Endothelial cell of hepatic sinusoid (primary cell): ENCODE data around the gene ANO6.

Experiments used
- in situ Hi-C: cut with HindIII; loops from 2 replicates; pipeline ENCODE4 v1.10.0; 2017; ENCODE audit warnings: low sequenced_read_pairs

Gene ANO6

DNA sequence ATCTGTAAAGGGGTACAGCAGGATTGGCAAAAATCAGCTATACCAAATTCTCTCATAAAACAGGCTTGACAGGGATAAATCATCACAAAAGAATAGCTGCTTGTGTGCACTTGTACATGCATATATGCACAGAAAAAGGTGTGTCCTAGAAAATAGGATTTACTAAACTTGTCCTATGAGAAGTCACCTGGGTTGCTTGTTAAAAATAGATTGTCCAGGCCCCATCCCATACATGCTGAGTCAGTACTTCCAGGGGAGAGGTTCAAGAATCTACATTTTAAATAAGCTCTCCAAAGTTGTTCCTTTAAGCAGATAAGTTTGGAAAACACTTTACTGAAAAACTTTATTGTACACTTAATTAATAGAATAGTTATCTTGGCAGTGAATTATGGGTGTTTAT is 123.1 kb downstream of the ANO6 start:
- in situ Hi-C loops: loop anchor here (5.0 kb wide), 1 partner anchor 87 kb away; no protein-coding TSS in a partner anchor

DNA sequence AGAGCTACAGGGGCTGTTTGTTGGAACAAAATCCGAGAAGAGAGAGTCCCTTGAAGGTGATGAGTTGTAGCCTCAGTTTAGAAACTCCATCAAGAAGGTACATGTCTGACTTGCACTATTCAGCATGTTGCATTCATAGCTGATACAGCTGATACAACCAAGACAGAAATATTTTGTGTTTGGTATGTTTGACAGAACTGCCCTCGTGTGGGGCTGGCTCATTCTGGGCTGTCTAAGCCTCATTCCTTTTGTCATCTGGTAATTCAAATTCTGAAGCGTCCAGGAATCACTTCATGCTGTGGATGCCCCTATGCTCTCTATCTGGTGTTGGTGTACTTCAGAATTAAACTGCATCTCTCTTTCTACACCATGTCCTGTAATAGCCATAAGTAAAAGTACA is 126.3 kb downstream of the ANO6 start:
- in situ Hi-C loops: no loop called here

DNA sequence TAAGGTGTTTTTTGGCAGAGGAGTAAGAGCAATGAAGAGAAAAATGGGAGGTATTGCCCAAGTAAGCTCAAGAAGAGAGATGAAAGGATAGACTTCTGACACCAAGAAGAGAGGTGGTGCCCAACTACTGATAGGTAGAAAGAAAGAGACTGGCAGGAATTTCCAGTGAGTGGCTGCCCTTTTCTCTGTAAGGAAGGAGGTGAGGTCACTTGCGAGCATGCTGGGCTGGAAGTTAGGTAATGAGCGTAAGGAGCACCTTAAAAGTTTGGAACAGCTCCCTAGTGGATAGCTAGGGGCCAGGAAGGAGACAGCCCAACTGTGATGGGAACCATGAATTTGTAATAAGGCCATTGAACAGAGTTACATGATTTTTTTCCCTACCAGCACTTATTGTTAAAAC is 127.0 kb downstream of the ANO6 start:
- in situ Hi-C loops: no loop called here

DNA sequence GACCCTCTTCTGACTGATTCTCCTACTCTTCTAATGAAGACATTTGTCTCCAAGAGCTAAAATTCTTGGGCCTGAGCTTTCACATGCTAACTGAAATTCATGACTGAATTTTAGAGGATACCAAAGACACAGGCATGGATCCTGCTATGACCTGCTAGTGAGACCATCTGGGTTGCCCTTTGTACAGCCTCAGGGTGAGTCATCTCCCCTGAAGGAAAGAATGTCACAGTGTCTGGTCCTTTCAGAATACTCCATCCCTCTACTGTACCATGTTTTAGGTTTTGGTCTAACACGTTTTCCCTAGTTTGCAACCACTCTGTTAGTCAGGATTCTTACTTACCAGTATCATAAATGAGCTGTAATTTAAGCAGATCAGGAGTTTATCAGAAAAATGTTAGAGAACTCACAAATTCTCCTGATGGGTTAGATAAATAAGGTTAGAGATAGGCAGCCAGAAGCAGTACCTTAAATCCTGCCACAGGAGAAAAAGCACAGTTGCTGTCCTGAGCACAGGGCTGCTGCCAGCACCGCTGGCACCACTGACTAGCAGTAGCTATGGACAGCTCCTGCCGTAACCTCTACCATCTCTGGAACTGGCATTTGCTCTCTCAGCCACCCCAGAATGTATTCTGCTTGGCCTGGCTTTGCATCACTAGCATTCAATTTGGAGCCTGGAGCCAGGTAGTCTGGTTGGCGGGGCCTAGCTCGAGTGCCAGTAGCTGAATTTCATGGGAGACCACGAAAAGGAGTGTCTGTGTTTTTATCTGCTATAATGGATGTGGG is 127.6 kb downstream of the ANO6 start:
- in situ Hi-C loops: no loop called here

DNA sequence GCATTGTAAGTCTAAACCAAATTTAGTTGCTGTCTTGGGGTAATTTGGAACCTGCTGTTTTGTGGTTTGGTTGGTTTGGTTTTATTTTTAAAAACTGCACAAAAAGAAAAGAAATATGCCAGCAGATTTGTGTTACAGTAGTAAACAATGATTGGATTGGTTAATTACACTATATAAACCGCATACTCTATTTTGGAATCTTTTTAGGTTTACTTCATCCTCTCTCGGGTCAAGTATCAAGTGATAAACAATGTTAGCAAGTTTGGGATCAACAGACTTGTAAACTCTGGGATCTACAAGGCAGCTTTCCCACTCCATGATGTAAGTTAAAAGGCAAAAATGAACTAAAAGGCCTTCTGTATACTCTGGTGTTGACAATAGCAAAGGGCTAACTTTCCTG is 132.4 kb downstream of the ANO6 start:
- in situ Hi-C loops: no loop called here

DNA sequence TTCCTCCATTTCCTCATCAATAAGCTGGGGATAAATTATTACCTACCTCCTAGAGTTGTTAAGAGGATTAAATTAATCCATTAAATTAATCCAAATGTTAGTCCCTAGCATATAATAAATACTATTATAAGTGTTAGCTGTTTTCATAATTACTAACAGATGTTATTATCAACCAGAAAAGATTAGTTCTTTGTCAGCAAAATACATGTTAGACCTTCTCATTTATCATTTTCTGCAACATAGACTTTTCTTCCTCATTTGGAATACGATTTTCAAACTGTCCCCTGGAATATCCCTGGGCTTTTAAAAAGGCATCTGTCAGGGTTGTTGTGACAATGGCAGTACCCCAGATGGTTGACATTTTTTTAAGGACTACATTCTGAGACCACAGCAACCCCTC is 133.1 kb downstream of the ANO6 start:
- in situ Hi-C loops: no loop called here

DNA sequence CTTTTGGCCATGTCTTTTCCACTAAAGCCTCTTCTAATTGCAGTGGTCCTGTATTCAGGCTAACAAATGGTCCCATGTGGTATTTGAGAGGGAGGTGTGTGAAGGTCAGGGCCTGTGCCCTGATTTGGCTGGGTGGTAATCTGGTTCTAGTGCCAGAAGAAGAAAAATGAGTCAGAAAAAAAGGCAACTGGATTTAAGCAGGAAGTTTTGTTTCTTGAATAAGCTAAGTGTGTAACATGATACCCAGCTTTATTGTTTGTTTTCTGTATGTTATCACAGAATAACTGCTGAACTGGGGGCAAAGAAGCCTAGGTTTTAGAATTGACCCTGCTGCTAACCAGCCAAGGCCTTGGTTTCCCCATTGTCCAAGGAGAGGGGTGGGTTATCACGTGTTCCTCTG is 134.0 kb downstream of the ANO6 start:
- in situ Hi-C loops: no loop called here

DNA sequence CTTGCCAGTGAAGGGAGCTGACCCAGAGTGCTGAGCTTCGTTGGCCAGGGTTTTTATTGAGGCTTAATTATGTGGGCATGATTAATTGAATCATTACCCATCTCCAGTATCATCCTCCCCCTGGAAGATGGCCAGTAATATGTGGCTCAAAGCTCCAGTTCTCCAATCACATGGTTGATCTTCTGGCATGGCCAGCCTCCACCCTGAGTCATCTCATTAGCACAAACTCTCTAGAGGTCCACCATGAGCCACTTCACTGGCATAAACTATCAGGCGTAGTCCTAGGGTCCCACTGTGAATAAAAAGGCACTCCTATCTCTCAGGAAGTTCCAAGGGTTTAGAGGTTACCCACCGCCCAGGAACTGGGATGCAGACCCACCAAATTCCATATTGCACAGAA is 135.0 kb downstream of the ANO6 start:
- in situ Hi-C loops: no loop called here

DNA sequence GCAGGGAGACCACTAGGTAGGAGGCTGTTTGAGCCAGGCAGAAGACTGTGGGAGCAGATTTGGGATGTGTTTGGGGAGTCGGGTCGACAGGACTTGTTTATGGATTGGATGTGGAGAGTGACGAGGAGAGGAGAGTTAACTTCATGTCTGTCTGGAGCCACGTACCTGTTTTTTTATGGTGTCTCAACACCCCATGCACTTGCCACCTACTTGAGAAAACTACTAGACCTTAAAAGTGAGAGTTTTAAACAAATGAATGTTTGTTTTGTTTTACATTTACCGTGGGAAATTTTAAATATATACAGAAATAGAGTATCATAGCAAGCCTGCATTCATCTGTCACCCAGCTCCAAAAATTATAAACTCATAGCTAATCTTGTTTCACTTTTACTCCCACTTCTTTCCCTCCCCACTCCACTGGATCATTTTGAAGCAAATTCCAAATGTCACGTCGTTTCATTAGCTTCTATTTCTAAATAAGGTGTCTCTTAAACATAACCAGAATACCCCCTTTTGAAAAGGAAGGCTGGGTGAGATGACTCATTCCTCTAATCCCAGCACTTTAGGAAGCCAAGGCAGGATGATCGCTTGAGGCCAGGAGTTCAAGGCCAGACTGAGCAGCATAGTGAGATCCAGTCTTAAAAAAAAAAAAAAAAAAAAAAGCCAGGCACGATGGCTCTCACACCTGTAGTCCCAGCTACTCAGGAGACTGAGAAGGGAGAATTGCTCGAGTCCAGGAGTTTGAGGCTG is 136.2 kb downstream of the ANO6 start:
- in situ Hi-C loops: no loop called here

DNA sequence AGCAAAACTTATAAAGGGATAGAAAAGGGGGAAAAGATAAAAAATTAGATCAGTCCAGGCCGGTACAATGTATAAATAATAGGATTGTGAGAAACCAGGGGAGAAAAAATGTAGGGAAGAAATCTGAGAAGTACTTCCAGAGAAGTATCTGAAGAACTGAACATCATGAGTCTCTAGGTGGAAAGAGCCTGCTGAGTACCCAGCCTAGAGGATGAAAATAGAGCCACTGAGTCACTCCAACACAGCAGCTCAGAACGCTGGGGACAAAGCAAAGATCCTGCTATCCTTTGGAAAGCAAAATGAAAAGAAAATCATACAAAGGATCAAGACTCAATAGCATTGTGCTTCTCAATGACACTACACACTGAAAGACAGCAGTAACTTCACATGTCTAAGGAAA is 138.0 kb downstream of the ANO6 start:
- in situ Hi-C loops: no loop called here

DNA sequence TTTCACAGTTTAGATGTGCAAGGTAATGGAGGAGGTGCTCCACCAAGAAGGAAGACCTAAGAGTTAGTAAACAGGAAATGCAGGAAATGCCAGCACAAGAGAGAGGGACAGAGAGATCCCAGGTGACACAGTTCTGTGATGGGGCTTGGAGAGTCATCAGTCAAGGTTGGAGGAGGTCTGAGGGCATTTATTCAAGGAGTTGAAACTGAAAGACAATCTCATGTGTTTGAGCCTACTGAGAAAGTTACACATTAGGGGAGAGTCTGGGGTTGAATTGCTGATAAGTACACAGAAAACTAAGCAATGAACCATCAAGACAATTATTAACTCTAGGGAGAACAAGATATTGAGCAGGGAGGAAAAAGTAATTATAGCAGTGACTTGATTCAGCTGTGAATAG is 138.5 kb downstream of the ANO6 start:
- in situ Hi-C loops: no loop called here

DNA sequence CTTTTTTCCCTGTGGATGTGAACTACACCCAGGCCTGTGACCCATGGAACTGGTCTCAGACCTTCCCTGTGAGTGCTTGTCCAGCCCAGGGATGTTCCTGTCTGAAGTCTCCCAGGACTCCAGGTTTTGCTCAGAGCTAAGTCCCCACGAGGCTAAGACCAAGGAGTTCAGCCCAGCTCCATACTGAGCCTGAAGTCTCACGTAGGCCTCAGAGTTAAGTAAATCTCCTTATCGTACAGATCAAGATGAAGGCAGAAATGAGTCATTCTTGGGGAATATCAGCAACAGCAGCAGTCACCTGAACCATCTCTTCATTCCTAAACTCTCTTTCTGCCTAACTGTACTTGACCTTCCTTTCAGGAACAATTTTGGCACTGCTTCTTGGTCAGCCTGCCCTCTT is 139.8 kb downstream of the ANO6 start:
- in situ Hi-C loops: no loop called here

DNA sequence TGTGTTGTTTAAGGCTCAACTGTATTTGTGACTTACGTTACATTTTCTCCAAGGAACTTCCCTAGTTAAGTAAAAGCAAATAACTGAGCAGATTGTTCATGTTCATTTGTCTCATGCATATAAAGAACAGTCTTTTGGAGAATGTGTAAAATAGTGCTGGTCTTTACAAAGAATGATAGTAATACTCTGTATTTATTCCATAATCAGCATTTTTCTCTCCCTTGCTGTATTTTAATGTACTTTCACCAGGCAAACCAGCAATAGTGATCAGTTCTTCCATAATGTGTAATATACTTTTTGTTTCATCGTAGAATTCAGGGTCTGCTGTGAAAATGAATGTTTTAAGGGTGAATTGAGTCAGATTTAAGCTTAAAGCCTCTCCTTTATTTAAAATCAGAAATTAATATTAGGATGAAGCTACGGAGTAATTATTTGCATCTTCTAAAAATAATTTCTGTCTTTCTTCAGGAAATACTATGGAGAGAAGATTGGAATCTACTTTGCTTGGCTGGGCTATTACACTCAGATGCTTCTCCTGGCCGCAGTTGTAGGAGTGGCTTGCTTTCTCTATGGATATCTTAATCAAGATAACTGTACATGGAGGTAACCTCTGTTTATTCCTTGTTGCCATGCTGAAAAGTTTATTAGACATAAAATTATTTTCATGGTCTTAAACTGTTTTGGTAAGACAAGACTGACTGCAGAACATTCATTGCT is 141.1 kb downstream of the ANO6 start:
- in situ Hi-C loops: no loop called here

DNA sequence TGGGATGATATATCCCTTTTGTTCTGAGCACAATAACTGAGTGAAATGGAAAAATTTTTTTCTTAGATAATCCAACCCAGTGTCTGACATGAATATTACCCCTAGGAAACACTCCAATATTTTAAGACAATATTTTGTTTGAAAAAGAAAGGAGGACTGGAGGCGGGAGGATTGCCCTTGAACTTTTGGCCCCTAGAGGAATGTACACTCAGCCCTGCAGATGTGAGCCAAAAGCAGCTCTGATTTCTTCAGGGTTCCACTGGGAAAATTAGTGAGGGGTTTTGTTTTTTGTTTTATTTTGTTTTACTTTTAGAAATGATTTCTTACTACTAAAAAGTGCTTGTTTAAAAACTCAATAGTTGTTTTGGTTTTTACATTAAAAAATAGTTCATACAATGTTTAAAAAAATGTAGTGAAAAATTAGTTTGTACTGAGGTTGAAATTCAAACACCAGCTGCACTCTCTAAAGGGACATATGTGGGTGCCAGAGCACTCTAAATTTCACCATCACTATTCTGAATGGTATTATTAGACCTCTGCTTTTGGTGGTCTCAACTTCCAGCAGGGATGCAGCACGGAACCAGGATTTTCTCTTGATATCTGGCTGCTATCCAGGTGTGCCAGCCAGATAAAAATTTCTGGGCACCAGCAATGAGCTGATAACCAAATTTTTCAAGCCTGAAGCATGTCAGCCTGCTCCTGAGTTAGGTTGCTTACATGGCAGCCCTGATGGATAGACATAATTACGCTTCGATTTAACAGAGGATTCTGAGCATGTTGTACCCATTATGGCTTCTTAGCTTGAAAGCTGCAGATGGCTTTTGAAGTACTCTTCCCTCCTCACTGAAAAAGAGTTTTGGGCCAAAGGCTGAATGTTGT is 141.9 kb downstream of the ANO6 start:
- in situ Hi-C loops: no loop called here

DNA sequence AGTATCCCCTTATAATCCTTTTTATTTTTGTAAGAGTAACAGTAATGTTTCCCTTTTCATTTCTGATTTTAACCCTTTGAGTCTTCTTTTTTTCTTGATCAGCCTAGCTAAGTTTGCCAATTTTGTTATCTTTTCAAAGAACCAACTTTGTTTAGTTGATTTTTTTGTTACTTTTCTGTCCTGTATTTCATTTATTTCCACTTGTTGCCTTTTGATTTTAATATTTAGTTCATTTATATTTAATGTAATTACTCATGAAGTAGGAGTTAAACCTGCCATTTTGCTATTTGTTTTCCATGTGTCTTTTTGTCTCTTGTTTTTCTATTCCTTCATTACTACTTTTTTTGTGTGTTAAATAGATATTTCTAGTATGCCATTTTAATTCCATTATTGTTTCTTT is 146.4 kb downstream of the ANO6 start:
- in situ Hi-C loops: no loop called here

DNA sequence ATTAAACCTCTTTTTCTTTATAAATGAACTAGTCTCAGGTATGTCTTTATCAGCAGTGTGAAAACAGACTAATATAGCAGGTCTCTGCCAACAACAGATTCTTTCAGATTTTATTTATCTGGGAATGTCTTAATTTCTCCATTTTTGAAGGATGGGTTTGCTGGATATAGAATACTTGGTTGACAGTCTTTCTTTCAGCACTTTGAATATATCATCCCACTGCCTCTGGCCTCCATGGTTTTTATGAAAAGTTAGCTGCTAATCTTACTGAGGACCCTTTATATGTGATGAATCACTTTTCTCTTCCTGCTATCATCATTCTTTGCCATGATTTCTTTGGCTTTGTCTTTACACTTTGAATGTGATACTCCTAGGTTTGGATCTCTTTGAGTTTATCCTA is 148.0 kb downstream of the ANO6 start:
- in situ Hi-C loops: no loop called here

DNA sequence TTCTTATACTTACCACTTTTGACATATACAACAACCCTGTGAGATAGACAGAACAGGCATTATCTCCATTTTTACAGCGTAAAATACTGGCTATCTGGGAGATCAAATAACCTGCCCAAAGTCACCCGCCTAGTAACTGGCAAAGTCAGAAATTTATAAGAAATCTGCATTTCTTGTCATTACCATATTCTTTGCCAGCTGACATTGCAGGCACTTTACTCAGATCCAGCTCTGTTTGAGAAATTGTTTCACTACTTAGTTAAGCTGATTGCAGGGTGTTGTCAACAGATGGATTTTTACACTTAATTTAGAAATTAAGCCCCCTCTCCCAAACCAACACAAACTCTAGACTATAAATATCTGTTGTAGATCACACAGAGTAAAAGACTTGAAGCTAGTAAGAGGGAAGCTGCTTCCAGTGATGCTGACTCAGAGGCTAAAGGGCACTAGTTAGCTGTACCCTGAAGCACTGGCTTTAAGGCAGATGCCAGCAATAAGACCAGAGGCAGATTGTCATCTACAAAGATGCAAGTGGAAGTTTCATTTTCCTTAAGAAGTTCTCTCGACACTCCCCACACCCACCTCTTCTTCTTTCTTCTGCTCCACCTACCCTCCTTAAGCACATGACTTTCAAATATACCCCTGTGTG is 153.1 kb downstream of the ANO6 start:
- in situ Hi-C loops: no loop called here

DNA sequence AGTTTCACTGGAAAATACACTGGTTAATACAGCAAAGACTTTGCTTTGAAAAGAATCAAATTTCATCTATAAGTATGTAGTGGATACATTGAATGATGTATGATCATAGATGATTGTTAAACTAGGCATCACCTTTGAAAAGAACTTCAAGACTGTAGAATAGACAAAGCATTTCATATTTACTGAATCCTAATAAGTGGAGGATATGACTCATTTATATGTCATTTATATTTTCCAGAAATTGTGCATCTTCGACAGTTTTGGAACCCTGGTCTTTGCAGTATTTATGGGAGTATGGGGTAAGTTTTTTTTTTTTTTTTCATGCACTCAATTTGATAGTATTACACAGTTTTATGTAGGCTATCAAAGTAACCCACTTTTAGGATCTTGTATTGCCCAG is 161.9 kb downstream of the ANO6 start:
- in situ Hi-C loops: no loop called here

DNA sequence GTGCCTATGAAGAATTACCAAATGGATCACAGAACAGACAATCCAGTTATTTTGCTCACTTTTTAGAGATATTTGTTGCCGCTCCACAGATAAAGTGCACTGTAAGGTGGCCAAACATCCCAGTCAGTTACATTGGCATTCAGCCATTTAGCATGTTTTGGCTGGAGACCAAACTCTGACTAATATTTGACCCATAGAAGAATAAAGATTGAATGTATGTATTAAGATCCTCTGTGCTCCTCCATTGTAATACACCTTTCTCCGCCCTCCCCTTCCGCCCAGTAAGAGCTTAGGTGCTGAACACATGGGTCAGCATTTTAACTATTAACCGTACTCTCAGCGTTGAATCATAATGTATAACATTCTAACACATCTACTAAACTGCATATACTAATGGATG is 163.4 kb downstream of the ANO6 start:
- in situ Hi-C loops: no loop called here

DNA sequence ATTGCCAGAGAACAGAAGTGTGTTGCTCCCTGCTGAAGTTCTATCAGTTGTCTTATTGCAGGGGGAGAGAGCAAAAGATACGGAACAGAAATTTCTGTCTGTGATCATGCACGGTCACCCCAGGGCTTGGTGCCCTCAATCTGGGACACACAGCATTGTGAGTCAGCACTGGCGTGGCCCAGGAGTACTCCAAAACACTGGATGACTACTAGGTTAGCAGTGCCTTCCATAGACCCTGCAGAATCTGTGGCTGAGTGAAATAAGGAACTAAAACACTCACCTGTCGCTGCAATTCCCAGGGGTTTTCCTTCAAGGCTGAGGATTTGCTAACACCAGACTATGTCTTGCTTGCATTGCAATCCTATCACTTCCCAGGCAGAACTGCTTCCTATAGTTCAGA is 165.5 kb downstream of the ANO6 start:
- in situ Hi-C loops: no loop called here
